ENCODE measurements around the gene PFN4.
"Not testable (repeated sequence)": the region's sequence is repeated elsewhere in the genome, so short reads cannot be mapped to it uniquely, and the experiment has no call there.

The PFN4 gene

GRCh38 chr2:24121469-24121868 lies 1.7 kb downstream of the PFN4 start:
- H3K36me3 Mint-ChIP-seq (ENCODE audit: low read depth) = peaks cover 18% of the 10 kb centered on the region
- H3K27me3 Mint-ChIP-seq (ENCODE audit: low read depth, poor library complexity) = no peaks in the 10 kb centered on the region
- no peak overlapping the region for H3K27ac Mint-ChIP-seq
- no peaks in the 10 kb centered on the region for H3K9me3 Mint-ChIP-seq
- no peak for DNase-seq
- no peak for TF ChIP-seq CTCF (IDR thresholded peaks at IDR 0.05)
- H3K4me1 Mint-ChIP-seq = peaks cover 19% of the 10 kb centered on the region
- no peak overlapping the region for H3K4me3 Mint-ChIP-seq

GRCh38 chr2:24121066-24121465 lies 2.1 kb downstream of the PFN4 start:
- Mint-ChIP-seq H3K27me3 (ENCODE audit: low read depth, poor library complexity) (no peaks in the 10 kb centered on the region), H3K4me3 (no peak overlapping the region), H3K27ac (no peak overlapping the region), H3K9me3 (no peaks in the 10 kb centered on the region), H3K36me3 (ENCODE audit: low read depth) (peaks cover 14% of the 10 kb centered on the region), H3K4me1 (peaks cover 19% of the 10 kb centered on the region)
- no peak for DNase-seq
- no peak for TF ChIP-seq CTCF (IDR thresholded peaks at IDR 0.05)

GRCh38 chr2:24117902-24118301 lies 5.2 kb downstream of the PFN4 start:
- H3K36me3 Mint-ChIP-seq (ENCODE audit: low read depth) = peaks cover 30% of the 10 kb centered on the region
- no peak for DNase-seq
- no peak overlapping the region for H3K4me3 Mint-ChIP-seq
- no peak overlapping the region for H3K27ac Mint-ChIP-seq
- no peak for TF ChIP-seq CTCF (IDR thresholded peaks at IDR 0.05)
- peaks cover 8% of the 10 kb centered on the region for H3K4me1 Mint-ChIP-seq
- H3K27me3 Mint-ChIP-seq (ENCODE audit: low read depth, poor library complexity) = peaks cover 5% of the 10 kb centered on the region
- peaks cover 17% of the 10 kb centered on the region for H3K9me3 Mint-ChIP-seq

- Mint-ChIP-seq H3K9me3 (peaks cover 18% of the 10 kb centered on the region), H3K36me3 (ENCODE audit: low read depth) (peaks cover 30% of the 10 kb centered on the region), H3K4me1 (peaks cover 19% of the 10 kb centered on the region), H3K27ac (no peak overlapping the region), H3K4me3 (no peak overlapping the region), H3K27me3 (ENCODE audit: low read depth, poor library complexity) (peaks cover 5% of the 10 kb centered on the region)
- DNase-seq = no peak
- TF ChIP-seq CTCF (IDR thresholded peaks at IDR 0.05) = no peak
Observed at GRCh38 chr2:24115057-24115456, 8.1 kb downstream of the PFN4 start.

- Mint-ChIP-seq H3K27ac (peak overlapping the region; percentile 49), H3K27me3 (ENCODE audit: low read depth, poor library complexity) (peaks cover 5% of the 10 kb centered on the region), H3K9me3 (peaks cover 51% of the 10 kb centered on the region), H3K4me1 (peaks cover 19% of the 10 kb centered on the region), H3K36me3 (ENCODE audit: low read depth) (peaks cover 47% of the 10 kb centered on the region), H3K4me3 (no peak overlapping the region)
- TF ChIP-seq CTCF (IDR thresholded peaks at IDR 0.05) = no peak
- DNase-seq = no peak
Observed at GRCh38 chr2:24111407-24111901, 11.7 kb downstream of the PFN4 start.

- no peak overlapping the region for H3K4me3 Mint-ChIP-seq
- H3K36me3 Mint-ChIP-seq (ENCODE audit: low read depth) = peaks cover 49% of the 10 kb centered on the region
- no peak for TF ChIP-seq CTCF (IDR thresholded peaks at IDR 0.05)
- DNase-seq = no peak
- no peak overlapping the region for H3K27ac Mint-ChIP-seq
- H3K27me3 Mint-ChIP-seq (ENCODE audit: low read depth, poor library complexity) = peaks cover 5% of the 10 kb centered on the region
- H3K9me3 Mint-ChIP-seq = peaks cover 54% of the 10 kb centered on the region
- peaks cover 19% of the 10 kb centered on the region for H3K4me1 Mint-ChIP-seq
Observed at GRCh38 chr2:24110660-24111303, 12.4 kb downstream of the PFN4 start.

GRCh38 chr2:24109431-24109830 lies 13.7 kb downstream of the PFN4 start:
- Mint-ChIP-seq H3K4me1 (peaks cover 19% of the 10 kb centered on the region), H3K36me3 (ENCODE audit: low read depth) (peaks cover 45% of the 10 kb centered on the region), H3K9me3 (peaks cover 53% of the 10 kb centered on the region)
- not testable (repeated sequence) for H3K27me3 Mint-ChIP-seq (ENCODE audit: low read depth, poor library complexity); H3K27ac Mint-ChIP-seq; H3K4me3 Mint-ChIP-seq; DNase-seq
